T47D (cell line): Measurements from ENCODE around the gene ADARB2.

Experiments used
- DNase-seq, 2 experiments: peaks; one replicate each; pipeline versions ENCODE4 v3.0.0 to v3.0.0-alpha.2; 2011 to 2012; ENCODE audit warnings: low read depth in 1 of 2, low spot score in 1 of 2
- JUND ChIP-seq: IDR thresholded peaks from 2 replicates; pipeline ENCODE4 v1.6.1; 2012; ENCODE audit warnings: low read depth
- in situ Hi-C: cut with HindIII; loops from 2 replicates; pipeline ENCODE4 v1.10.0; 2016; ENCODE audit warnings: low sequenced_read_pairs, low pct_unique_long_range_greater_than_20kb

ADARB2 gene

GRCh38 chr10:1604246-1604645, 133.1 kb downstream of the ADARB2 start:
- no peak for TF ChIP-seq JUND
- in situ Hi-C loops, result no loop called here
- DNase-seq, result no peak

- no peak for DNase-seq
- TF ChIP-seq JUND, result no peak
- in situ Hi-C loops, result no loop called here
Measured at GRCh38 chr10:1603181-1603580, 134.1 kb downstream of the ADARB2 start.

- no peak for TF ChIP-seq JUND
- in situ Hi-C loops, result no loop called here
- DNase-seq, result no peak
Measured at GRCh38 chr10:1602037-1602484, 135.3 kb downstream of the ADARB2 start.

- no peak for TF ChIP-seq JUND
- in situ Hi-C loops, result no loop called here
- no peak for DNase-seq
Measured at GRCh38 chr10:1601406-1601805, 135.9 kb downstream of the ADARB2 start.

GRCh38 chr10:1600861-1601260, 136.5 kb downstream of the ADARB2 start:
- in situ Hi-C loops, result no loop called here
- no peak for DNase-seq
- no peak for TF ChIP-seq JUND

GRCh38 chr10:1598393-1599153, 138.8 kb downstream of the ADARB2 start:
- TF ChIP-seq JUND, result no peak
- in situ Hi-C loops, result no loop called here
- DNase-seq, result no peak

- TF ChIP-seq JUND, result no peak
- in situ Hi-C loops, result no loop called here
- DNase-seq, result no peak
Measured at GRCh38 chr10:1597370-1598146, 139.8 kb downstream of the ADARB2 start.

GRCh38 chr10:1596482-1597099, 140.7 kb downstream of the ADARB2 start:
- in situ Hi-C loops, result no loop called here

GRCh38 chr10:1595726-1596125, 141.6 kb downstream of the ADARB2 start:
- DNase-seq, result no peak
- in situ Hi-C loops, result no loop called here
- no peak for TF ChIP-seq JUND

More at GRCh38 chr10:1596482-1597099, 140.7 kb downstream of the ADARB2 start:
- TF ChIP-seq JUND, result no peak
- no peak for DNase-seq

GRCh38 chr10:1595242-1595600, 142.1 kb downstream of the ADARB2 start:
- DNase-seq, result no peak
- TF ChIP-seq JUND, result no peak
- in situ Hi-C loops, result no loop called here

GRCh38 chr10:1594372-1595241, 142.7 kb downstream of the ADARB2 start:
- in situ Hi-C loops, result no loop called here
- DNase-seq, result no peak
- TF ChIP-seq JUND, result no peak

GRCh38 chr10:1591742-1592141, 145.6 kb downstream of the ADARB2 start:
- no peak for TF ChIP-seq JUND
- in situ Hi-C loops, result no loop called here
- DNase-seq, result no peak
